Endothelial cell of umbilical vein (primary cell): Measurements from ENCODE around the gene ARHGEF25. TPM values are rescaled to one million over a fixed set of nuclear protein-coding genes. Genes with fewer than 3 reads are reported as not detected.

Experiments used
- BruUV-seq: library from RNA; stranded (reverse); fragments of 400-500 nt; replicated peaks from 2 replicates; lab custom pipeline; 2021; lab: Mats Ljungman, UMichigan
- CTCF ChIA-PET: fragments of 300-600, 350-600 bp; sonication (Branson Sonifier 250); formaldehyde crosslinking; loops from one replicate; lab custom pipeline; 2021; ENCODE audit warnings: antibody characterized with exemption, inconsistent platforms; lab: Charles Lee
- POLR2A ChIA-PET: fragments of 300-600, 350-600 bp; sonication (Branson Sonifier 250); formaldehyde crosslinking; loops from one replicate; lab custom pipeline; 2021; ENCODE audit warnings: antibody characterized with exemption, inconsistent platforms; lab: Charles Lee
- DNase-seq: peaks from one replicate; pipeline ENCODE4 v3.0.0-alpha.2; 2011; ENCODE audit warnings: low read depth, low spot score
- FAIRE-seq: peaks from 2 replicates; lab custom pipeline; 2011; peaks lifted over from hg19 to GRCh38; lab: Jason Lieb, UNC
- H2AFZ ChIP-seq: 2 replicates; pipeline ENCODE4 v1.6.0; 2012; ENCODE audit warnings: low read depth, low read length, control low read depth, inconsistent platforms
- H3K27ac ChIP-seq: 2 replicates; pipeline ENCODE4 v1.5.1; 2011; ENCODE audit warnings: low read depth, mild to moderate bottlenecking, control low read depth, low read length, moderate library complexity; ENCODE audit not compliant: insufficient read depth
- H3K27me3 ChIP-seq, 2 experiments: 2 replicates each; pipeline versions ENCODE4 v1.6.0 to v1.6.1; 2011; ENCODE audit warnings: low read length in 2 of 2, mixed read lengths in 1 of 2; ENCODE audit not compliant: control insufficient read depth in 2 of 2, insufficient read depth in 2 of 2
- H3K36me3 ChIP-seq, 2 experiments: 2 replicates in 1 of 2; 3 replicates in 1 of 2; pipeline ENCODE4 v1.5.1; 2011; ENCODE audit warnings: low read length in 2 of 2, mild to moderate bottlenecking in 1 of 2, moderate library complexity in 1 of 2; ENCODE audit not compliant: control insufficient read depth in 2 of 2, insufficient read depth in 2 of 2; ENCODE audit errors: extremely low read depth in 1 of 2
- H3K4me1 ChIP-seq: 3 replicates; pipeline ENCODE4 v1.5.1; 2011; ENCODE audit warnings: mild to moderate bottlenecking, low read length; ENCODE audit not compliant: control insufficient read depth, insufficient read depth; ENCODE audit errors: extremely low read depth
- H3K4me2 ChIP-seq: 2 replicates; pipeline ENCODE4 v1.6.1; 2011; ENCODE audit warnings: low read length, control low read depth, mixed read lengths; ENCODE audit not compliant: insufficient read depth
- H3K4me3 ChIP-seq, 3 experiments: fragments of 200-600 bp in 1 of 3; sonication (generic), shearing (Covaris generic) in 1 of 3; replicated peaks in 1 of 3; 2 replicates each; pipeline ENCODE4 v1.5.1; 2011 to 2016; ENCODE audit warnings: control low read depth in 3 of 3, low read length in 3 of 3, mild to moderate bottlenecking in 2 of 3, inconsistent platforms in 1 of 3, low read depth in 1 of 3, moderate library complexity in 1 of 3; ENCODE audit not compliant: insufficient read depth in 1 of 3
- H3K79me2 ChIP-seq: 2 replicates; pipeline ENCODE4 v1.6.0; 2012; ENCODE audit warnings: low read length, inconsistent platforms; ENCODE audit not compliant: control insufficient read depth, insufficient read depth
- H3K9ac ChIP-seq: replicated peaks from 2 replicates; pipeline ENCODE3; 2011; ENCODE audit warnings: low read length, control low read depth; ENCODE audit not compliant: insufficient read depth; ENCODE audit errors: extremely low read depth
- H3K9me1 ChIP-seq: replicated peaks from 3 replicates; pipeline ENCODE4 v1.6.0; 2011; ENCODE audit warnings: mild to moderate bottlenecking, low read length; ENCODE audit not compliant: control insufficient read depth, insufficient read depth; ENCODE audit errors: extremely low read depth
- H3K9me3 ChIP-seq: replicated peaks from 2 replicates; pipeline ENCODE4 v1.5.1; 2012; ENCODE audit warnings: low read length, inconsistent platforms; ENCODE audit not compliant: control insufficient read depth, insufficient read depth
- H4K20me1 ChIP-seq: replicated peaks from 2 replicates; pipeline ENCODE3; 2011; ENCODE audit warnings: mild to moderate bottlenecking, low read length; ENCODE audit not compliant: control insufficient read depth, insufficient read depth; ENCODE audit errors: extremely low read depth
- EZH2 ChIP-seq: IDR thresholded peaks from 2 replicates; pipeline ENCODE4 v1.6.1; 2012; ENCODE audit warnings: borderline replicate concordance, low read depth, mild to moderate bottlenecking, moderate library complexity, low read length, inconsistent platforms; ENCODE audit not compliant: severe bottlenecking
- FOS ChIP-seq: IDR thresholded peaks from 2 replicates; pipeline ENCODE4 v1.6.1; 2011; ENCODE audit warnings: mild to moderate bottlenecking, low read length, moderate library complexity, borderline replicate concordance; ENCODE audit not compliant: insufficient read depth
- GATA2 ChIP-seq: IDR thresholded peaks from 2 replicates; pipeline ENCODE4 v1.7.0; 2011; ENCODE audit warnings: low read depth, mild to moderate bottlenecking, moderate library complexity, mixed read lengths, low read length; ENCODE audit not compliant: insufficient read length, insufficient read depth
- JUN ChIP-seq: IDR thresholded peaks from 2 replicates; pipeline ENCODE4 v1.6.1; 2011; ENCODE audit warnings: borderline replicate concordance, low read depth; ENCODE audit not compliant: insufficient read length, insufficient read depth
- MAX ChIP-seq: IDR thresholded peaks from 2 replicates; pipeline ENCODE4 v1.6.1; 2011; ENCODE audit not compliant: insufficient read depth, insufficient read length
- MYC ChIP-seq: IDR thresholded peaks from one replicate; pipeline ENCODE4 v1.6.1; 2011; ENCODE audit warnings: mild to moderate bottlenecking, low read depth, low read length
- POLR2A ChIP-seq: IDR thresholded peaks from 2 replicates; pipeline ENCODE4 v1.6.1; 2012; ENCODE audit warnings: low read depth, mild to moderate bottlenecking, control low read depth, low read length
- POLR2AphosphoS5 ChIP-seq: IDR thresholded peaks from 2 replicates; pipeline ENCODE4 v1.6.1; 2012; ENCODE audit warnings: low read depth, mild to moderate bottlenecking, control low read depth, low read length, moderate library complexity; ENCODE audit not compliant: insufficient read depth
- dilution Hi-C: fragments of 300-500 bp; cut with MboI; formaldehyde crosslinking; loops from one replicate; pipeline ENCODE4 v1.15.0; 2019; ENCODE audit warnings: low sequenced_read_pairs; ENCODE audit not compliant: extremely low pct_ligation_motif_present
- intact Hi-C: fragments of 100-400 bp; cut with micrococcal nuclease; formaldehyde crosslinking; loops from one replicate; pipeline ENCODE4 v1.10.0; 2022
- polyA plus RNA-seq, 4 experiments: library from polyadenylated mRNA; depleted of rRNA in 3 of 4; stranded (reverse) in 3 of 4; unstranded in 1 of 4; fragments of >200 nt; gene quantifications; 2 replicates each; pipeline versions ENCODE4 v1.2.1 to v1.2.3, GENCODE V29; 2011 to 2012; ENCODE audit warnings: missing spikeins in 1 of 4
- total RNA-seq: library from RNA; stranded (reverse); gene quantifications from 2 replicates; pipeline ENCODE4 v1.2.3, GENCODE V29; 2021
- TF ChIP-seq, protein P1 (sequence below), 2 donors: IDR thresholded peaks; 1 replicate in 1 of 2; 2 replicates in 1 of 2; pipeline ENCODE4 v1.5.1; 2011; ENCODE audit warnings: low read length in 2 of 2, mild to moderate bottlenecking in 2 of 2, moderate library complexity in 2 of 2, control low read depth in 1 of 2, inconsistent platforms in 1 of 2, low read depth in 1 of 2; ENCODE audit not compliant: insufficient read depth in 1 of 2; ENCODE audit errors: extremely low read depth in 1 of 2

Gene ARHGEF25
- total and polyA plus RNA-seq, 2 donors (not counting 3 experiments of a cell fraction or from before 2014, with no cell fraction given): 4.7 to 7.4 TPM

DNA sequence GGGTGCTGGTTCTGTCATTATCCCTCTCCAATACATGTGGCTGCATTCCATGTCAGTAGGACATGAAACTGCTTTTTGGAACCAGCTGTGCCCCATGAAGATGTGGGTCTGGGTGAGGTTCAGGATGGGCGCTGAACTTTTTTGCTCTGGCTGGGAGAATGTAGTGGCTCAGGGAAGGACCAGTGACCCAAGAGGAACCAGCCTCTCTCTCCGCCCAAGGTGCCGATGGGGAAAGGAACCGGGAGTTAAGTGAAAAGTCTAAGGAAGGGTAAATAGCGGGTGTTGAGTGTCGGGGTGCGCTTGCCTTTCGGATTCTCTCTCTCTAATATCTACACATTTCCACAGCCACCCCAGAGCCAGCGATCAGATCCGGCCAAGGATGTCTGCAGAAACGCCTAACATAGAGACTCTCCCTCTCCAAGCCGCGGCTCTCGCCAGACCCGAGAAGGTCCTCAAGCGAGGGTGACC lies 7.8 kb downstream of the ARHGEF25 start:
- H3K4me3 ChIP-seq: no peak overlapping the region
- H2AFZ ChIP-seq: no peak overlapping the region
- no peaks in the 10 kb centered on the region for H3K9me3 ChIP-seq
- no peaks in the 10 kb centered on the region for H3K79me2 ChIP-seq
- no TSS peak for BruUV-seq
- DNase-seq (no peak), FAIRE-seq (no peak)
- POLR2A ChIA-PET: no interaction called here
- dilution Hi-C loops (no loop called here), intact Hi-C loops (no loop called here)
- H3K36me3 ChIP-seq: no peaks in the 10 kb centered on the region
- CTCF ChIA-PET: interaction anchor here (1.2 to 3.4 kb wide), 3 partner anchors 14 to 35 kb away, joined by 3 to 113 read pairs (median 7); partner anchors contain the start of gene B4GALNT1
- peaks cover 5% of the 10 kb centered on the region for H3K4me1 ChIP-seq
- TF ChIP-seq POLR2A (no peak), MYC (no peak), EZH2 (no peak), GATA2 (no peak), MAX (no peak), FOS (no peak), JUN (no peak), POLR2AphosphoS5 (no peak)
- TF ChIP-seq, protein P1, sequence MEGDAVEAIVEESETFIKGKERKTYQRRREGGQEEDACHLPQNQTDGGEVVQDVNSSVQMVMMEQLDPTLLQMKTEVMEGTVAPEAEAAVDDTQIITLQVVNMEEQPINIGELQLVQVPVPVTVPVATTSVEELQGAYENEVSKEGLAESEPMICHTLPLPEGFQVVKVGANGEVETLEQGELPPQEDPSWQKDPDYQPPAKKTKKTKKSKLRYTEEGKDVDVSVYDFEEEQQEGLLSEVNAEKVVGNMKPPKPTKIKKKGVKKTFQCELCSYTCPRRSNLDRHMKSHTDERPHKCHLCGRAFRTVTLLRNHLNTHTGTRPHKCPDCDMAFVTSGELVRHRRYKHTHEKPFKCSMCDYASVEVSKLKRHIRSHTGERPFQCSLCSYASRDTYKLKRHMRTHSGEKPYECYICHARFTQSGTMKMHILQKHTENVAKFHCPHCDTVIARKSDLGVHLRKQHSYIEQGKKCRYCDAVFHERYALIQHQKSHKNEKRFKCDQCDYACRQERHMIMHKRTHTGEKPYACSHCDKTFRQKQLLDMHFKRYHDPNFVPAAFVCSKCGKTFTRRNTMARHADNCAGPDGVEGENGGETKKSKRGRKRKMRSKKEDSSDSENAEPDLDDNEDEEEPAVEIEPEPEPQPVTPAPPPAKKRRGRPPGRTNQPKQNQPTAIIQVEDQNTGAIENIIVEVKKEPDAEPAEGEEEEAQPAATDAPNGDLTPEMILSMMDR (IDR thresholded peaks at IDR 0.05; ENCODE audit: extremely low read depth in 1 of 2, insufficient read depth in 1 of 2, low read depth in 1 of 2, low read length in 2 of 2): no peak
- peaks cover 48 to 51% of the 10 kb centered on the region in 2 experiments for H3K27me3 ChIP-seq
- H4K20me1 ChIP-seq: no peaks in the 10 kb centered on the region
- no peaks in the 10 kb centered on the region for H3K9me1 ChIP-seq
- no peak overlapping the region for H3K9ac ChIP-seq
- no peak overlapping the region for H3K4me2 ChIP-seq
- no peak overlapping the region for H3K27ac ChIP-seq
